ENCODE results near the gene TSPAN14. TPM values are rescaled to one million over a fixed set of nuclear protein-coding genes. Genes with fewer than 3 reads are reported as not detected.

TSPAN14 gene
- total RNA-seq, 1 donor from 2014 or later: 35.7 TPM

DNA sequence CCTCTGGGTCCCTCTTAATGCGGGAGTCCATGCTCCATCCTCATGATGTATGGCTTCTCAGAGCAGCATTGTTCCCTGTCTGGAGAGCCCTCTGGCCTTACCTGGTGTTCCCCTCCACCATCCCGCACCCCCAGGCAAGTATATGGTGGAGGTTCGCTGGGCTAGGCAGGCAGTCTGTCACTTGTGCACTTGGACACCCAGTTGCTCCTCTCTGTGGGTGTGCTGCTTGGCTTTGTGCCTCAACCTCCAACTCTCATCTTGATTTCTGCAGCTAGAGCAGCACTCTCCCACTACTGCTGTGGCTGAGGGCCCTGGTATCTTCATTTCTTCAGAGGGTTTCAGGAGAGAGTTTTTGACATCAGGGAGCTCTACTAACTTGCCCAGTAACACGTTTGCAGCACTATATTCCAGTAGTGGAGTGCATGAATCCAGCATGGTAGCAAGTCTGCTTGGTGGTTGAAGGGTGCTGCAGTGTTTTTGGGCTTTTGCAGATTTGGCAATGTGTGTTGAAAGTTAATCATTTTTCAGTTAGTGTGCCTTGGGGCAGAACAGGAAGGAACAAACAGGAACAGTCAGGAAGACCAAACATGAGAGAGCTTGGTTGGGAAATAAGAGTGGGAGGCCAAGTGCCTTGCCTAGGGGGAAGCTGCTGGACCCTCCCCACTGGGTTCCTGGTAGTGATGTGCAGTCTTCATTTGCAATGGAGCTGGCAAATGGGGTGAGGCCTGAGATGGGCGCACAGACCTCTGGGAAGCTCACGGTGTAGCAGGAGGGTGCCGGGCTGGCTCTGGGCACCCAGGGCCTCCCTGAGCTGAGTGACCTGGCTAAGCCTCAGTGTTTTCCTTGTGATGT lies 37.4 kb downstream of the TSPAN14 start:
- no peak for DNase-seq

DNA sequence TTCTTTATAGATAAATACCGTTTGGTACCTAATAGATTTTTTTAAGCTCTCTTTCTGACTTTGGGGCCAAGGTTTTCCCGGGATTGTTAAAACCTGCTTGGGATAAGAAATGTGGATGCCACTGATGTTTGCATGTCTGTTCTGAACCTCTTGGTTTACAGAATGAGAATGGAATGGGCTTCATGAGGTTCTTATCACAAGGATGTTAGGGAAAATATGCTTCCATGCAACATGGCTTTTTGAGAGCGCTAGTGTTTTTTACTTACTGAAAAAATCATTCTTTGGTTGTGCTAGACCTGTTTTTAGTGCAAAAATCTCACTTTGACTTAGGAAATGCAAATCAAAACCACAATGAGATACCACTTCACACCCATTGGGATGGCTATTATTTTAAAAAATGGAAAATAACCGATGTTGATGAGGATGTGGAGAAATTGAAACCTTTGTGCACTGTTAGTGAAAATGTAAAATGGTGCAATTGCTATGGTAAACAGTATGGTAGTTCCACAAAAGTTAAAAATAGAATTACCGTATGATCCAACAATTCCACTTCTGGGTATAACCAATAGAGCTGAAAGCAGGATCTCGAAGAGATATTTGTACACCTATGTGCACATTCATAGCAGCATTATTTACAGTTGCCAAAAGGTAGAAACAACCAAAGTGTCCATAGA lies 38.9 kb downstream of the TSPAN14 start:
- no peak for DNase-seq

DNA sequence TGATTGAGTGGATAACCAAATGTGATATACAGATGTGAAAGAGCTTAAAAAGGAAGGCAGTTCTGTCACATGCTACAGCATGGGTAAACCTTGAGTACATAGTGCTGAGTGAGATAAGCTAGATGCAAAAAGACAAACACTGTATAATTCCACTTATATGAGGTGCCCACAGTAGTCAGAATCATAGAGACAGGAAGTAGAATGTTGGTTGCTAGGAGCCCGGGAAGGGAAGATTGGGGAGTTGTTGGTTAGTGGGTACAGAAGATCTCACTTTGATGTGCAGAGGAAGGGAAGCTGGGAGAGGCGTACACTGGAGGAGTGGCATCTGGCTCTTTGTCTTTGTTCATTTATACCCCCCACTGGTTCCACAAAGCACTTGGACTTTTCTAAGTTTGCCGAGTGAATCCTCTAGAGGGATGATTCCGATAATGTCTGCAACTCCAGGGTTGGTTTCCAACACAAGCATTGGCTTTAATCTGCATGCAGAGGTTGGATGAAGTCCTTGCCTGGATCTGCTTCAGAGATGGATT lies 39.5 kb downstream of the TSPAN14 start:
- DNase-seq: no peak

DNA sequence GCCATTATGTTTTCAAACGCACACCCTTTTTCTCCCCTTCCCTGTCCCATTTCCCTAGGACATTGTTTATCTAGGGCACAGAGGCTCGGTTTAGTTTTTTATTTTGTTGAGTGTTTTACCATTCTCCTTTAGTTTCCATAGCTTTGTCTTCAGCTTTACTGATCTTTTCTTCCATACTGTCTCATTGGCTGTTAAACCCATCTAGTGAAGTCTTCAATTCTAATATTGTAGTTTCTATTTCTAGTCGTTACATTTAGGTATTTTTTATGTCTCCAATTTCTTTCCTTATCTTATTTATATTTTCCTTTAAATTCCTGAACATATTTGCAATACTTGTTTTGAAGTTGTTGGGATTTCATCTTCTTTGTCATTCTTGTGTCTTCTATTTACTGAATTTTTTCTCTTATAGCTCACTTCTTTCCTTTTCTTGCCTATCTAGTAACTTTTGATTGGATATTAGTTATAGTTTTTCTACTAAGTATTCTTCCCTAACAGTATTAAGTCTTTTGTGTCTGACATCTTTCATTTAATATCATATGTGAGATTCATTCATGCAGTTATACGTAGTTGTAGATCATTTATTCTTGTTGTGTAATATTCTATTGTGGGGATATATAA lies 42.6 kb downstream of the TSPAN14 start:
- no peak for DNase-seq

DNA sequence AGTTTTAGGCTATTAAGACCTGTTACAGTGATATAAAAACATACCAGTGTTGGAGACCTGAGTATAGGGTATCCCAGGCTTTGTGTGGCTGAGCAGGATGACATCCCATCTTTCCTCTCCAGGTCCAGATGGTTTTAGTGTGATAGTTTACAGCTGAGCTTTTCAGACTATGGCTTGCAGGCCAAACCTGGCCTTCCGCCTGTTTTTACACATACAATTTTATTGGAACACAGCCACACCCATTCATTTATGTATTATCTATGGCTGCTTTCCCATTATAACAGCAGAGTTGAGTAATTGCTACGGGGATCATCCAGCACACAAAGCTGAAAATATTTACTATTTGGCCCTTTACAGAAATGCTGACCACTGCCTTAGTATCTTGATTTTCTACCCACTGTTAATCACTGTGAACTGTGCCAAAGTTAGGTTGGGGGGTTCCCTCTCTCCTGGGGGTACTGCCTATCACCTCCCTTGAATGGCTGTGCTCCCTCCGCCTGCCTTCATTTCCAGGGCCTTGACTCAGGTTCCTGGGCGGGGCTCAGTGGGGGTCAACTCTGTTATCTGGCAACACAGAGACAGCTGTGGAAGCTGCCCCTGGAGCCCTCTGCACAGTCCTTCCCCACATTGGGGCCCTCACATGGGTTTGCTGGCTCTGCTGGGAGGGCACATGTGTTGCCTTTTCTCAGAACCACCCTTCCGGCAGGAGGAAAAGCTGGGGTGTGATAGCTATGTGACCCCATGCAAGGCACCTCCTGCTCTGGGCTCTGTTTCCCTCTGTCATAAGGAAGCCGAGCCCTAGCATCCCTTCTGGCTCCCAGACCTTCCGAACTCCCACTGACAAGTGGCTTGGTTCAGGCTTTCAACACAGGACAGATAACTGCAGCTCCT lies 43.3 kb downstream of the TSPAN14 start:
- no peak for DNase-seq

DNA sequence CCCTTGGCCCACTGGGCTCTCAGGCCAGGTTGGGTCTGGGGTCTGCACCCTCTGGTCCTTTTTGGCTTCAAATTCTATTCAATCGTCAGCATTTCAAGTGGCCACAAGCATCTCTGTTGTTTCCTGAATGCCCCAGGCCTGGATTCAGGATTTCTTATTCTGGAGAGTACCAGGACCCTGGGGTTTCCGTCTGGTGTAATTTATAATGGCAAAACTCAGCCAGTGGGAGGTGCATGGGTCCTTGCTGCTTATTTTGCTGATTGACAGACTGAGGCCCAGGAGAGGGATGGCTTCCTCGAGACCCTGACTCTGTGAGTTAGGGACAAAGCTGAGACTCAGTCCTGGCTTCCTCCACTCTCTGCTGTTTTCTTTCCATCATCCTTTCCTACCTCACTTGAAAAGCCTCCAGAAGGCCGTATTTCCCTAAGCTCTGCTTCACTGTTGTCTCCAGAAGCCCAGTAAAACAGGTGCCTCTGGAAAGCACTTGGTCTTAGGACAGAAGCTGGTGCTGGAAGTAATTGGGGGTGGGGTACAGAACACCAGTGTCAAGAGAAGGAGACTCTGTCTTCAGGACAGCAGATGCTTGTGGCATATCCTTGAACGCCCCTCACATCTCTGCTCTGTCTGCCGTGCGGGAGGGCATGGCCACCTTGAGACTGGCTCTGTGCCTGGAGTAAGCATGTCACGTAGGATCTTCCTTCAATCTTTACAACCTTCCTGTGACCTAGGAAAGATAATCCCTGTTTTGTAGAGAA lies 44.1 kb downstream of the TSPAN14 start:
- no peak for DNase-seq

DNA sequence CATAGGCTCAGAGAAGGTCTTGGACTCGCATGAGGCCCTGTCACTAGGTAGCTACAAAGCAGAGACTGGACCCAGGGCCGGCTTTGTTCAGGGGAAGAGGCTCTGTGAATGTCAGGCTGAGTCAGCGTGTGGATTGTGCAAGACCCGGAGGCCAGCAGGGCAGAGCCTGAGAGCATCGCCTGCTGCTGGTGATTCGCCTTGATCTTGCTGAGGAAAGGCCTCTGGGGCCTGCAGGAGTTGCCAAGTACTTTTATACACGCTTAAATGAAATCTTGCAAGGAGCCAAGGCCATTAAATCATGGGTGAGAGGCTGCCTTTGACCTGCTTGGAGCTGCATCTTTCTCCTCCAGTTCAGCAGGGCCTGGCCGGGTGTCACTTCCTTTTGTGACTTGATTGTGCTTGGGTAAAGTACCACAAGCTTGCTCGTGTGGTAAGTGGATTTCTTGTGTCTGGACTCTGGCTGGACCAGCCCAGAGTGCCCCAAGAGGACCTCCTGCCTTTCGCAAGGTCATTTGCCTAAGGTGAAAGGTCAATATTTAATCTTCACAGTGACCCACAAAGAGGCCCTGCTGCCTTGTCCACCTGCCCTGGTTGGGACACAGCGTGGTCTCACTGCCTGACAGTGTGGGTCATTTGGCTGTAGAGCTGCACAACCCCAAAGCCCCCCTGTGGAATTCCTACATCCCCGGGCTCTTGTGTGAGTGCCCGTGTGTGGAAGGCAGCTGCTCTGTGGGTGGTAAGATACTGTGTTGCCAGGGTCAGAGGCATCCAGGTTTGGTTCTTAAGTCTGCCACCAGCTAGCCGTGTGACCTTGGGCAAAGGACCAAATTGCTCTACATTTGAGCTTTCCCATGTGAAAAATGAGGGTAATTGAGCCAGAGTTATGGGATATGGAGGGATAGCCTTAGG lies 45.0 kb downstream of the TSPAN14 start:
- DNase-seq: peak; percentile 61

DNA sequence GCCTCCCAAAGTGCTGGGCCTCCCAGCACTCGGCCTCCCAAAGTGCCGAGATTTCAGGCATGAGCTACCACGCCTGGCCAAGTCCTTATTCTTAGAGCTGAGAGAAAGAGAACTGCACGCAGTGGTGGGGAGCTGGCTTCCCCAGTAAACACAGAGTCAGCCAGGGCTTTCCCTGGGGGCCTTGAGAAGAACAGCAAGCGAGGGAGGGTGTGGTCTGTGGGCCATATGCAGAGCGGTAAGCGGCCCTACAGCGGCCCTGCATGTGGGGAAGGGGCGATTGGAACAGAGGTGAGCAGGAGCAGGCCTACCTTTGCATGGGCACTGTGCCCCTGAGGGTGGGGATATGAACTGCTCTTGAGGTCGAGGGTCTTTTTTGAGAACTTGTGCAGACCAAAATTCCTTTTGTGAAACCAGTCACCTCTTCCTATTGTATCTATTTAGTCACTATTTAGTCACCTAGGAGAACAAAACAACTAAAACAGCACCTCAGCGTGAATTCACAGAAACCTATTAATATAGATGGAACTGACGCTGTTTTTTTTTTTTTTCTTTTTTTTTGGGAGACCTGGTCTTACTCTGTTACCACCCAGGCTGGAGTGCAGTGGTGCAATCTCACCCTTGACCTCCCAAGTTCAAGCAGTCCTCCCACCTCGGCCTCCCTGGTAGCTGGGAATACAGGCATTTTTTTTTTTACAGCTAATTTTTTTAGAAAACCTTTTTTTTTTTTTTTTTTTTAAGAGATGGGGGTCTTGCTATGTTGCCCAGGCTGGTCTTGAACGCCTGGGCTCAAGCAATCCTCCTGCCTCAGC lies 46.7 kb downstream of the TSPAN14 start:
- DNase-seq: no peak

DNA sequence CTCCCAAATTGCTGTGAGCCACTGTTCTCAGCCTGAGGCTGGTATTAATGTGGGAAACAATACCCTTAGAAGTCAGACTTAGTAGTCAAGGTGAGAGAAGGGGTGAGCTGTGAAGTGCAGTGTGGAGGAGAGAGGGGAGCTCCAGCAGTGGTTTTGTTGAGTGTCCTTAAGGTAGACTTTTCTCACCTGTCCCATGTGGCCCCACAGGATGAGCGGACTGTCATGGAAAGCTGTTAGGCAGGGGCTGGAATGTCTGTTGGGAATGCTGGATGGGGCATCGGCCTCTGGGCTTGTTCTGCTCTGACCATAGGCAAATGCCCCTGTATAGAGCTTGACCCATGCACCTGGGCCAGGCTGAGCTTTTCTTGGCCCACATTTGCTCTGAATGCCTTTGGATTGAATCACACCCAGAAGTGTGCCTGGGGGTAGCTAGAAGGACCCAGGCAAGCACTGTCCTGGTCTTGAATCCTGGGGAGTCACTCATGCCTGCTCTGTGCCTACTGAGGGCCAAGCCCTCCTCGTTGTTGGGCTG lies 47.3 kb downstream of the TSPAN14 start:
- DNase-seq: no peak

DNA sequence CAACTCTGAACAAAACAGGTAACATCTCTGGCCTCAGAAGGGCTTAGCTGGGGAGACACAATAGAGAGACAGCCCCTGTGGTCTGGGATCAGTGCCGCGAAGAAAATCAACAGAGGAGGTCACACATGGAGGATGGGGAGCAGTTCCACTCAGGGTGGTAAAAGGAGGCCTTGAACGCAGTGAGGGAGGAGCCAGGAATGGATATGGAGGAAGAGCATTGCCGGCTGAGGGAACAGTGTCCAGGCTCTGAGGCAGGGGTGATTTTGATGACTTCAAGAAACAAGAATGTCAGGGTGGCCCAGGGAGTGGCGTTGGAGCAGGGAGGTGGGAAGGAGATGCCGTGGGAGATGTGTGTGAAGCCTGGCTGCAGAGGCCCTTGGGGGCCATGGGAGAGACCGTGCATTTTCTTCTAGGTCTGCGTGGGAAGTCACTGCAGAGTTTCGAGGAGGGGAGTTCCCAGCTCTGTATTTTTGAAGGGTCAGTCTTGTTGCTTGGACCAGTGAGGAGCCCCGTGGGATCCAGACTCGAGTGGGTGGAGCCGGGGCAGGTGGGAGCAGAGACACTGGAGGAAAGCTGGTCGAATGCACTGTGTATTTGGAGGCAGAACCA lies 47.9 kb downstream of the TSPAN14 start:
- no peak for DNase-seq

DNA sequence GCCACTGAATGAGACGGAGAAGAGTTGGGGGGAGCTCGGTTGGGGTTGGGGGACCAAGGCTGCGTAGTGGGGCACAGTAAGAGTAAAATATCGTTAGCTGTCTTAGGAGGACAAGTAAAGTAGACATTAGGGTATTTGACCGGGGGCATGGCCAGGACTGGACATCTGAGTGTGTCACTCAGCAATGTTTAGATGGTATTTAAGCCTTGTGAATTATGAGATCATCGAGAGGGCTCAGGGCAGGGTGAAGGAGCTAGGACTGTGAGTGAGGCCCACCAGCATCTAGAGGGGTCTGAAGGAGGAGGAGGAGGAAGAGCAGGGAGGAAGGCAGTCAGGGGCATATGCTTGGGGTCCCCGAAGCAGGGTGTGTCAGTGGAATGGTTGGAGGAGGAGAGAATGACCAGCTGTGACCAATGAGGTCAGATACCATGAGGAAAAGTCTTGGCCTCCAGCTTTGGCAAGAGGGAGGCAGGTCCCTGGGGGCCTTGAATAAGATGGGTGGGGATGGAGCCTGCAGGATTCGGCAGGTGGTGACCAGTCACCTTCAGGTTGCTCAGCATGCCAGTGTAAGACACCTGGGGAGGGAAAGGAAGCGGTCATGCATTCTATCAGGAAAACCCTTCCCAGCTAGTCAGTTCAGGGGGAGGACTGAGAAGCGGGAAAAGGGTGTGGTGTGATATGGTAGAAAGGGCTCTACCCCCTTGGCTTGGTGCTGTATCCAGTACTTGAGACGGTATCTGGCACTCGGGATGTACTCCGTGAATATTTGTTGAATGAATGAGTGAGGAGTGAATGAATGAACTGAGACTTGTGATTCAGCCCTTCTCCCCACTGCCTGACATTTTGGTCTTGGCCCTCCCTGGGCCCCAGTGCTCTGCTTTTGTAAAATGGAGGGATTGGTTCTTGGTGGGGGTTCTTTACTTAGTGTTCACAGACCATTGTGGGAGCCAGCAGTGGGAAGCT lies 48.8 kb downstream of the TSPAN14 start:
- no peak for DNase-seq

DNA sequence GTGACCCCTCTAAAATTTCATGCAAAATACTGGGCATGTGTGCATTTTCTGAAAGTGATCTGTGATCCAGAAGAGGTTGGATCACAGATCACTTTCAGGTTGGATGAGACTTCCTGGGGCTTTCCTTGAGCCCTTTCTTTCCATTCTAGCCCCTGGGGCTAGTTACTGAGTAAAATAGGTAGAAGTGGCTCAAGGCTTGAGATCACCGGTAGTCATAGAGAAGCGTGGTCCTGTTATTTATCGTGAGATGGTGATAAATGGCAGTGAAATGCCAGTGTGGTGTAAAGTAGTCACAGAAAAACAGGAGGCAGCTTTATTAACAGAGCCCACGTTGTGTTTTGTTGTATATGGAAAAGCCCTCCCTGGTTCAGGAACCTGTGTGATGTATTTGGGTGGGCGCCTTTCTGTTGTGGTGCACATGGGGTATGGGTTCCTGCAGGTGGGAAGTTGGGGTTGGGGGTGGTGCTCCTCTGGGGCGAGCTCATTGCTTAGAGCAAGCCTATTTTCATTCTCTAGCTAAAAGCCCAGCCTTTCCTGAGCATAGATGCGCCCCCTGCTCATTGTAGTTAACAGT lies 49.6 kb downstream of the TSPAN14 start:
- no peak for DNase-seq

DNA sequence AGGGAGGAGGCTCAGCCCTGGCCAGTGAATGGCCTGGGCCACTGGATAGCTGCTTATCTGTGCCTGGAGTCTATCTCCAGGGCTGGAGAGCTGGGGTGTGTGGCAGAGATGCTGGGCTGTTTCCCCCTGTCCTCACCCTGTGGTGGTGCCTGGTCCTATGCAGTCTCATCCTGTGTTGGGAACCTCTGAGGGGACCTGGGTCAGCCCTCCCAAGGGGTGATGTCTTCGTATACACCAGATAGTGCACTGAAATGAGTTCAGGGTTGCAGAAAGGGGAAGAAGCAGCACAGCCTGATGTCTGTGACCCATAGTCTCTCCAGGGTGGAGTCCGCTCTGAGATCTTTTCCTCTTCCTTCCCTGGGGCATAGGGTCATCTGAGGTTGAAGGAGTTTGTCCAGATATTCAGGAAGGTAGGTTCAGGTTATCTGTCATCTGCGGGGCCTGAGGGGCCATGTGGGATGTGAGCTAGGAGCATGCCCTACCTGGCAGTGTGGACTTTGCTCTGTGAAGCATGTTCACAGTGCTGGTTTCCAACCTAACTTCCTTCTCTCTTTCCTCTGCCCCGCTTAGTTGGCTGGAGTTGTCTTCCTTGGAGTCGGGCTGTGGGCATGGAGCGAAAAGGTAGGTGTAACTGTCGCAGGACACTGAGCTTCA lies 50.2 kb downstream of the TSPAN14 start:
- DNase-seq: no peak

DNA sequence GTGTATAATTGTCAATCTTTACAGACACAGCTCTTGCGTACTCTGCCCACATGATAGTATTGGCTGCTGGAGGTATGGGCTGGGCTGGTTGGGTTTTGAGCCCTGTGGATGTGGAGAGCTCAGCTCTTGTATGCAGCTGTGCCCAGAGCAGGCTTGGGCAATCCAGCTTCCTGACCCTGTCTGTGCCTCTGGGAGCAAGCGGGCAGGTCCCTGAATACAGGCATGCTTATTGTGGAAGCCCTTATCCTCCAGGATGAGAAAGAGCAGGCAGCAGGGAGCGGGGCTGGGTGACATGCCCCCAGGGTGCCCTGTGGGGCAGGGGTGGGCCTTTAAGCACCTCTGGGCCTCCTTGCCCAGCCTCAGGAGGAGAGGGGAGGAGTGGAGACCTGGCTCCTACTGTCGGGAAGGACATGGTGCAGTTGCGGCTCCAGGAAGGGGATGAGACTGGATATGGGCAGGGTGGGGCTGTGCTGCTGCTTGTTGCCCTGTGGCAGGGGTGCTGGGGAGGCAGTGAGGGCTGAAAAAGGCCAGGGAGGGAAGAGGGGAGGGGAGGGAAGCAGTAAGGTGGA lies 50.9 kb downstream of the TSPAN14 start:
- no peak for DNase-seq

DNA sequence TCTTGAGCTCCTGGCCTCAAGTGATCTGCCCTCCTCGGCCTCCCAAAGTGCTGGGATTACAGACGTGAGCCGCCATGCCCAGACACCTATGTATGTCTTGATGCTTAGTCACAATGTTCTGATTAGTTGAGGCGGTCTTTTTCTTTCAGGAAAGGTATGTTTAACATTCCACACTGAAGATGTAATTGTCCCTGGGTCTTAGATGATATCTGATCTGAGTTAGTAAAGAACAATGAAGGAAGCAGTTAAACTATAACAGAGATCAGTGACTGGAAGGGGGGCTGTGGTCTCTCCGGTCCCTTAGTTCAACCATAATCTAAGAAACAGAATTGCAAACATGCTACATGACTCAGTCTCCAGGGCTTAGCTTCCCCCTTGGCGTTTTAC lies 52.1 kb downstream of the TSPAN14 start:
- DNase-seq: no peak

DNA sequence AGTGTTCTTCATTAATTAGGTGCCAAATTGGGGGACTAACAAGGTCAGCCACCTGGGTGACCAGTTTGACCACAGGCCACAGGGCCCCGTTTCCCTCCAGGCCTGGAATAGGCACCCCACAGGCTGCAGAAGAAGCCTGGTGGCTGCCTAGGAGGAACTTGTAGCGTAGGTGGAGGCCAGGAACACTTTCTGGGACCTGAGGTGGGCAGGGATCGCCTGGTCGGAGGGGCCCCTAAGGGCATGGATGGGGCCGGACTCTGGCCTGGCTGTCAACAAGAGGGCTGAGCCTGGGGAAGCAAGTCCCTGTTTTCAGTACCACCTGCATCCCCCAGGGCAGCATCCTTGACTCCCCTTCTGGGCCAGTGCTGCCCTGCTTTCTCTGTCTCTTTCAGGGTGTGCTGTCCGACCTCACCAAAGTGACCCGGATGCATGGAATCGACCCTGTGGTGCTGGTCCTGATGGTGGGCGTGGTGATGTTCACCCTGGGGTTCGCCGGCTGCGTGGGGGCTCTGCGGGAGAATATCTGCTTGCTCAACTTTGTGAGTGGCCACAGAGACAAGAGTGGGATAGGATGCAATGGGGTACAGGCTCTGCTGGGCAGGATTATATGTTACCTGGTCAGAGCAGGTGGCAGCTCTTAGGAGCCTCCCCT lies 52.9 kb downstream of the TSPAN14 start:
- DNase-seq: no peak

Measured in occipital lobe (tissue), 2 donors.